Stomach (tissue), 4 donors: ENCODE data around the gene WDR20.
"Not testable (repeated sequence)": the region's sequence is repeated elsewhere in the genome, so short reads cannot be mapped to it uniquely, and the experiment has no call there.

Source experiments
- CTCF ChIP-seq, 7 experiments: fragments of 450-650 bp in 4 of 7; fragments of 200-600 bp in 3 of 7; sonication (generic) in 3 of 7; IDR thresholded peaks; one replicate each; pipeline ENCODE4 v1.5.1; 2016 to 2019; ENCODE audit warnings: antibody characterized with exemption in 7 of 7, control low read depth in 2 of 7, mild to moderate bottlenecking in 1 of 7
- POLR2A ChIP-seq, 4 donors: fragments of 450-650 bp; IDR thresholded peaks; one replicate each; pipeline ENCODE4 v1.6.1; 2016; ENCODE audit warnings: antibody characterized with exemption in 4 of 4, control low read depth in 2 of 4, mild to moderate bottlenecking in 1 of 4, moderate library complexity in 1 of 4

DNA sequence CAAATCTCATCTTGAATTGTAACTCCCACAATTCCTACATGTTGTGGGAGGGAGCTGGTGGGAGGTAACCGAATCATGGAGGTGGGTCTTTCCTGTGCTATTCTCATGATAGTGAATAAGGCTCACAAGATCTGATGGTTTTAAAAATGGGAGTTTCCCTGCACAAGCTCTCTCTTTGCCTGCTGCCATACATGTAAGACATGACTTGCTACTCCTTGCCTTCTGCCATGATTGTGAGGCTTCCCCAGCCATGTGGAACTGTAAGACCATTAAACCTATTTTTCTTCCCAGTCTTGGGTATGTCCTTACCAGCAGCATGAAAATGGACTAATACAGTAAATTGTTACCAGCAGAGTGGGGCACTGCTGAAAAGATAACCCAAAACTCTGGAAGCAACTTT is 30.4 kb upstream of the WDR20 start:
- TF ChIP-seq POLR2A, CTCF (IDR thresholded peaks at IDR 0.05): not testable (repeated sequence)
